ENCODE data around the gene PTH2. TPM values are rescaled to one million over a fixed set of nuclear protein-coding genes. Genes with fewer than 3 reads are reported as not detected.

Gene PTH2
- total and polyA plus RNA-seq, 2 of the 8 experiments (the other 6 are each of a cell fraction or from before 2014, with no cell fraction given) = not detected

DNA sequence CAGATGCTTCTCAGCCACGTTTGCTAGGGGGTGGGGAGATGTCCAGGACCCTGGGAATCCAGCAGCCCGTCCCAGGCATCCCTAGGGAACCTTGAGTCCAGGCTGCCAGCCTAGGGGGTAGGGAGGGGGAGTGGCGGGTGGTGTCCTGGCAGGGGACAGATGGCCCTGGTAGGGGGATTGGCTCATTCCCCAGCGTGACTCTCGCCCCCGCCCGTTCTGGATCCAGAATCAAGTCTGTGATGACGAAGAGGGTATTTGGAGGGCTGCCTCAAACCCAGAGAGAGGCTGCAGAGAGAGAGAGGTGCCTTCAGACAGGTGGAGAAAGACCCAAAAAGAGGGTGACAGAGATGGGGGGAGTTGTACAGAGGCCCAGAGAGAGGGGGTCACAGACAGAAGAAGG is 14.0 kb upstream of the PTH2 start:
- POLR2A ChIA-PET (ENCODE audit: partially characterized antibody) = interaction anchor here (1.4 to 1.7 kb wide), 2 partner anchors 10 to 45 kb away, joined by 7 to 9 read pairs; no protein-coding TSS in a partner anchor
- Histone ChIP-seq H3K9me3 (ENCODE audit: insufficient read depth in 2 of 2, low read depth in 1 of 2, low read length in 1 of 2) (no peaks in the 10 kb centered on the region), H3K27me3 (replicated peaks in 1 of 4; ENCODE audit: control insufficient read depth in 3 of 4, extremely low read depth in 1 of 4, insufficient read depth in 3 of 4, low read length in 3 of 4) (peaks cover 30 to 66% (median 57%) of the 10 kb centered on the region in 4 experiments), H3K23me2 (ENCODE audit: low read depth, low read length) (peaks cover 22% of the 10 kb centered on the region; the same call in 1 of the 2 replicates), H3K79me1 (ENCODE audit: low read depth, low read length) (no peaks in the 10 kb centered on the region), H4K91ac (replicated peaks; ENCODE audit: insufficient read length, low read length) (no peak overlapping the region), H3K27ac (ENCODE audit: low read depth, low read length) (no peak overlapping the region), H3K9ac (replicated peaks in 1 of 4; ENCODE audit: extremely low read depth in 1 of 4, low read depth in 3 of 4, low read length in 3 of 4) (no peak overlapping the region), H2AK5ac (ENCODE audit: low read depth, low read length) (no peak overlapping the region), H3K79me2 (ENCODE audit: control insufficient read depth in 1 of 2, insufficient read depth in 2 of 2, low read length in 2 of 2) (no peaks in the 10 kb centered on the region), H2BK120ac (replicated peaks; ENCODE audit: low read depth, low read length) (no peak overlapping the region), H2AFZ (ENCODE audit: low read length) (no peak overlapping the region), H3K4ac (replicated peaks; ENCODE audit: insufficient read length, low read depth, low read length) (no peak overlapping the region), H3K36me3 (ENCODE audit: control insufficient read depth in 2 of 4, insufficient read depth in 4 of 4, low read length in 3 of 4) (no peaks in the 10 kb centered on the region), H3K14ac (ENCODE audit: insufficient read length) (no peak overlapping the region), H4K8ac (ENCODE audit: extremely low read depth, insufficient read depth, low read length) (no peak overlapping the region), H2BK20ac (ENCODE audit: low read length) (no peak overlapping the region), H4K5ac (ENCODE audit: insufficient read length, low read depth, low read length) (no peak overlapping the region), H2BK12ac (ENCODE audit: low read depth, low read length) (no peak overlapping the region), H3K18ac (ENCODE audit: extremely low read depth, low read length) (no peak overlapping the region; the same call in 1 of the 2 replicates), H2BK15ac (ENCODE audit: low read length) (no peak overlapping the region), H2BK5ac (ENCODE audit: low read depth, low read length) (no peak overlapping the region), H4K20me1 (replicated peaks in 1 of 2; ENCODE audit: control insufficient read depth in 1 of 2, insufficient read depth in 2 of 2, low read length in 2 of 2) (no peaks in the 10 kb centered on the region), H3K4me3 (ENCODE audit: extremely low read depth in 1 of 4, insufficient read depth in 2 of 4, low read depth in 3 of 4, low read length in 4 of 4) (peak overlapping the region in 2 of 4 experiments; percentile 30 to 40; a peak in 2 of 8 replicates), H3K23ac (ENCODE audit: insufficient read length) (no peak overlapping the region), H3K4me2 (ENCODE audit: insufficient read depth in 1 of 2, low read depth in 2 of 2, low read length in 2 of 2) (peak overlapping the region in 1 of 2 experiments; percentile 52; a peak in 1 of 4 replicates), H3K56ac (replicated peaks; ENCODE audit: insufficient read length, low read depth, low read length) (no peak overlapping the region), H3K4me1 (replicated peaks in 1 of 4; ENCODE audit: control insufficient read depth in 3 of 4, insufficient read depth in 4 of 4, low read length in 3 of 4) (peaks cover 0 to 13% (median 12%) of the 10 kb centered on the region in 4 experiments; a peak in 5 of 7 replicates)
- CTCF ChIA-PET (ENCODE audit: partially characterized antibody) = interaction anchor here (1.2 to 4.7 kb wide), 5 partner anchors 10 to 46 kb away, joined by 3 to 38 read pairs (median 5); partner anchors contain the start of genes GFY and PTH2
- FAIRE-seq = no peak
- 47% methylated on average over 5 of the region's 8 CpGs; no CpG with 5 or more reads in 1 of the 2 experiments for WGBS, 2 experiments (ENCODE audit: extremely low coverage in 1 of 2, insufficient coverage in 1 of 2, insufficient read length in 1 of 2, insufficient replicate concordance in 2 of 2, low coverage in 1 of 2, low lambda C conversion rate in 2 of 2, missing lambda C conversion rate in 1 of 2)
- DNase-seq (ENCODE audit: low read depth in 1 of 2, low spot score in 2 of 2) = no peak
